Measurements from ENCODE around the gene USP3. TPM values are rescaled to one million over a fixed set of nuclear protein-coding genes. Genes with fewer than 3 reads are reported as not detected.

The USP3 gene
- total and polyA plus RNA-seq, 2 of the 13 experiments (the other 11 are each of a cell fraction or from before 2014, with no cell fraction given) = 14.3 to 61.2 TPM

GRCh38 chr15:63517202-63517601 is 12.8 kb downstream of the USP3 start (continued):
- no peak for TF ChIP-seq DMTF1 (CRISPR knock-in tag; IDR thresholded peaks at IDR 0.05)
- TF ChIP-seq ZBTB25 (CRISPR knock-in tag; IDR thresholded peaks at IDR 0.05) = no peak
- no peak for TF ChIP-seq TAF1 (CRISPR knock-in tag; IDR thresholded peaks at IDR 0.05)
- no peak for TF ChIP-seq RFXANK (CRISPR knock-in tag; IDR thresholded peaks at IDR 0.05)

DNA sequence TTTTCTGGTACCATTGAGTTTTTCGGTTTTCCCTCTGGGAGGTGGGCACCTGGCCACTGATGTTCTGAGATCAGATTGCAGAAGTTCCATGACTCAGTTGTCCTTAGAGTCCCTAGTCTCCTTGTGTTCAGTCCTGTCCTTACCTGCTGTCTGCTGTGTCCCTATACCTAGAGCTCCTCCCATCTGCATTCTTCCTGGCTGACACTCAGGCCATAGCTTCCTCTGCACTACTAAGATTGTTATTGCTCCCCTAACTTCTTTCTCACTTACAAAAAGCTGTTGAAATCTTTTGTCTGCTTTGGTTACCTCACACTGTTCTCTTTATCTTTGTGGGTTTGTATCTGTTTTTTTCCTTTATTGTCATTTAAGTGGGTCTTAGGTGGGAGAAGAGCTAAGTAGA is 13.2 kb downstream of the USP3 start:
- BruUV-seq (replicated peaks) = no TSS peak
- ChIA-PET POLR2A (interaction anchor here (0.6 to 1.4 kb wide), 6 partner anchors 10 to 563 kb away, joined by 3 to 6 read pairs (median 4); partner anchors contain the start of gene USP3), CTCF (ENCODE audit: low intra/inter-chr PET ratio, low total read pairs) (no interaction called here)
- Histone ChIP-seq H3K27ac (ENCODE audit: extremely low read length, insufficient read depth, low read length) (peak overlapping the region; percentile 10), H4K20me1 (ENCODE audit: insufficient read depth, low read length) (peaks cover 28% of the 10 kb centered on the region), H3K9ac (ENCODE audit: insufficient read depth, low read depth, low read length) (no peak overlapping the region), H3K79me2 (ENCODE audit: insufficient read depth, low read length) (peaks cover 99% of the 10 kb centered on the region), H2AFZ (ENCODE audit: low read length) (no peak overlapping the region), H3K4me3 (replicated peaks in 1 of 3; ENCODE audit: insufficient read depth in 1 of 3, low read depth in 2 of 3, low read length in 3 of 3) (no peak overlapping the region), H3K36me3 (replicated peaks in 1 of 2; ENCODE audit: control insufficient read depth in 1 of 2, insufficient read depth in 2 of 2, low read length in 2 of 2) (no peaks in the 10 kb centered on the region), H3K27me3 (ENCODE audit: control insufficient read depth in 1 of 2, insufficient read depth in 2 of 2, low read length in 2 of 2) (no peaks in the 10 kb centered on the region), H3K4me1 (ENCODE audit: insufficient read depth, low read length) (peaks cover 96% of the 10 kb centered on the region), H3K4me2 (ENCODE audit: low read depth, low read length) (peak overlapping the region; percentile 25; the same call in 1 of the 2 replicates), H3K9me3 (ENCODE audit: low read length) (no peaks in the 10 kb centered on the region)
- peak; percentile 10 for TF ChIP-seq TEAD3 (CRISPR knock-in tag; optimal IDR thresholded peaks at IDR 0.05; ENCODE audit: borderline replicate concordance)
- TF ChIP-seq, protein P1, sequence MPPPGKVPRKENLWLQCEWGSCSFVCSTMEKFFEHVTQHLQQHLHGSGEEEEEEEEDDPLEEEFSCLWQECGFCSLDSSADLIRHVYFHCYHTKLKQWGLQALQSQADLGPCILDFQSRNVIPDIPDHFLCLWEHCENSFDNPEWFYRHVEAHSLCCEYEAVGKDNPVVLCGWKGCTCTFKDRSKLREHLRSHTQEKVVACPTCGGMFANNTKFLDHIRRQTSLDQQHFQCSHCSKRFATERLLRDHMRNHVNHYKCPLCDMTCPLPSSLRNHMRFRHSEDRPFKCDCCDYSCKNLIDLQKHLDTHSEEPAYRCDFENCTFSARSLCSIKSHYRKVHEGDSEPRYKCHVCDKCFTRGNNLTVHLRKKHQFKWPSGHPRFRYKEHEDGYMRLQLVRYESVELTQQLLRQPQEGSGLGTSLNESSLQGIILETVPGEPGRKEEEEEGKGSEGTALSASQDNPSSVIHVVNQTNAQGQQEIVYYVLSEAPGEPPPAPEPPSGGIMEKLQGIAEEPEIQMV (CRISPR knock-in tag; IDR thresholded peaks at IDR 0.05; ENCODE audit: low read depth) = no peak
- TF ChIP-seq ZNF749 (CRISPR knock-in tag; IDR thresholded peaks at IDR 0.05; ENCODE audit: borderline replicate concordance) = no peak
- peak; percentile 47; the same call in 1 of the 2 replicates for TF ChIP-seq SP5 (CRISPR knock-in tag; IDR thresholded peaks at IDR 0.05; ENCODE audit: borderline replicate concordance, low read depth)
- WGBS (ENCODE audit: low lambda C conversion rate) = 33% methylated on average over 1 of the region's 1 CpG
- in situ Hi-C loops (cut with HindIII; ENCODE audit: extremely low pct_ligation_motif_present, low pct_unique_long_range_greater_than_20kb) = no loop called here
- peak; percentile 76 for ATAC-seq
- intact Hi-C loops (cut with micrococcal nuclease; ENCODE audit: unreplicated experiment) = no loop called here
- no peak for DNase-seq (ENCODE audit: low spot score)
- FAIRE-seq = no peak

Measured in HepG2 (cell line).